Fibroblast of skin of left quadriceps (primary cell): ENCODE results near the gene TKTL1.

Experiments used
- DNase-seq, 2 experiments: peaks; one replicate each; pipeline ENCODE4 v3.0.0-alpha.2; 2013; ENCODE audit warnings: low read depth in 2 of 2

TKTL1 gene

DNA sequence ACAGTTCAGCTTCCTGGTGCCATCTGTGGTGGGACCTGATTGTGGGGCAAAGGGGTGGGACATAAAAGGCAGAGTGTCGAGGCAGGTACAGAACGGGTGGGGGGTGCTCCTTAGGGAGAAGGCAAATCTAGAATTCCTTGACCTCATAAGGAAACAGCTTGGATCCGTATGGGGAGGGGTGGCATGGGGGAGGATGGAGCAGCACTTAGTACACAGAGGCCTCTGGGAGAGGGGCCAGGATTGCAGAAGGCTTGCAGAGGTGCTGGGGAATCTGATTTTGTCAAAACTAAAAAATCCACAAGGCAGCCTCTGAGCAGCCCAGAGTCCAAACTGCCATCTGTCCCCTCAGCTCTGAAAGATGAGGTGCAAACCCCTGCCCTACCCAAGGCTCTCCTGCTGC is 81.2 kb downstream of the TKTL1 start:
- DNase-seq = no peak

DNA sequence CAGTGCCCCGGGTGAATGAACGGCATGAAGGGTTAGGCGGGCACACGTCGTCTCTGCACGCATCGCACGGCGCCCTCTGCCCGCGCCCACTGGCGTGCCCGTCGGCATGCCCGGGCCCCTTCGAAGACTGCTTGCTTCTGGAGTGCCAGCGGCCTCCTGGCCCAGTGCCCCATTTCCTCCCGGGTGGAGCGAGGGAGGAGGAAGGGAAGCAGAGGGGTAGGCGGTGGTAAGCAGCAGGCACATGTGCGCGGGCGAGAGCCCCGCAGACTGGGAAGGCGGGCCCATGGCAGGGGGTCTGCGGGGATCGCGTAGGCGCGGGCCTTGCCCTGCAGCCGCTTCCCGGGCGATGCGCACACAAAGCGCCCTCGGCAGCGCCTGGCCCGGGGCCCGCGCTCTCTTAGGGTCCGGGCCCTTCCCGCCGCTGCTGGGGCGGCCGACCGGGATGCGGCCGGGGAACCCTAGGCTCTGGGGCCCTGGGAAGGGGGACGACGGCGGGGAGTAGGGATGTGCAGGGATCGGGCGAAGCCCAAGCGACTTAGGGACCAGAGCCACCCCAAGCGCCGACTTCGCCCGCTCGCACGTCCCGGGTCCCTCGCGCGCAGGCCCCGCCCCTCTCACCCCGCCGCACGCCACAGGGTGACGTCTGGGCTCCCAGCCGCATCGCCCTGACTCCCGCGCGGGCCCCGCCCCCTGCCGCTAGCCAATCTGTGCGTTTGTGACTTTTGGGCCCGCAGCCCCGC is 82.6 kb downstream of the TKTL1 start:
- no peak for DNase-seq

DNA sequence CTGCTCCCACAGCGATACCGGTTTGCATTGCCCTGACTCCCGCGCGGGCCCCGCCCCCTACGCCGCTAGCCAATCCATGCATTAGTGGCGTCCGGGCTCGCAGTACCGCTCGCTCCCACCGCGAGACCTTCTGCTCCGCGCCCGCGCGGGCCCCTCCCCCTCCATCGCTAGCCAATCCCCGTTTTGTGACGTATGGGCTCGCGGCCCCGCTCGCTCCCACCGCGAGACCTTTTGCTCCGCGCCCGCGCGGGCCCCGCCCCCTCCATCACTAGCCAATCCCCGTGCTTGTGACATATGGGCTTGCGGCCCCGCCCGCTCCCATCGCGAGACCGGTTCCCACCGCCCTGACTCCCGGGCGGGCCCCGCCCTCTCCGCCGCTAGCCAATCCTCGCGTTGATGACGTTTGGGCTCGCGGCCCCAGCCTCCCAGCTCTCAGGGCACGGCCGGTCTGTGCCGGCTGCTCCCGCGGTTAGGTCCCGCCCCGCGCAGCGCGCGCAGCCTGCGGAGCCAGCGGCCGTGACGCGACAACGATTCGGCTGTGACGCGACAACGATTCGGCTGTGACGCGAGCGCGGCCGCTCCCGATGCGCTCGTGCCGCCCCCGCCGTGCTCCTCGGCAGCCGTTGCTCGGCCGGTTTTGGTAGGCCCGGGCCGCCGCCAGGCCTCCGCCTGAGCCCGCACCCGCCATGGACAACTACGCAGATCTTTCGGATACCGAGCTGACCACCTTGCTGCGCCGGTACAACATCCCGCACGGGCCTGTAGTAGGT is 83.4 kb downstream of the TKTL1 start, which contains the start of gene EMD:
TSS of gene EMD (plus strand) at position 497 of the 770 bp plus-strand sequence. CDS start at position 687, 190 bp downstream.
- peak; percentile 94 to 95 for DNase-seq

DNA sequence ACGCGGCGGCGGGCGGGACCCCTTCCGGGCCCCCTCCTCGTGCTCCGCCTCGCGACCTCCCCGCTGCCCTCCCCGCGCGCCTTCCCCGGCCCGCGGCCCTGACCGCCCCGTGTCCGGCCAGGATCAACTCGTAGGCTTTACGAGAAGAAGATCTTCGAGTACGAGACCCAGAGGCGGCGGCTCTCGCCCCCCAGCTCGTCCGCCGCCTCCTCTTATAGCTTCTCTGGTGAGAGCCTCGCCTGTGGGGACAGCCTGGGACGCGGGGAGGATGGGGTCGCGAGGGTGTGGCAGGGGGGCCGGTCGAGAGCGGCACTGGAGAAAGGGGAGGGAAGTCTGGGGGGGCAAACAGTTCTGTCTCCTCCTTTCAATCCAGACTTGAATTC is 84.0 kb downstream of the TKTL1 start:
- no peak for DNase-seq
